H1 (cell line): ENCODE results near the gene RAVER2. TPM values are rescaled to one million over a fixed set of nuclear protein-coding genes. Genes with fewer than 3 reads are reported as not detected.

Source experiments
- CTCF ChIA-PET: fragments of 300-600 bp; sonication (Branson Sonifier 250); formaldehyde crosslinking; loops from one replicate; lab custom pipeline; 2021; ENCODE audit not compliant: partially characterized antibody; lab: Charles Lee
- POLR2A ChIA-PET: fragments of 300-600 bp; sonication (Branson Sonifier 250); formaldehyde crosslinking; loops from one replicate; lab custom pipeline; 2021; ENCODE audit warnings: inconsistent platforms; ENCODE audit not compliant: partially characterized antibody; lab: Charles Lee
- DNase-seq, 2 experiments: peaks; one replicate each; pipeline versions ENCODE4 v3.0.0 to v3.0.0-alpha.2; 2010 to 2022; ENCODE audit warnings: low spot score in 2 of 2, low read depth in 1 of 2, mixed read lengths in 1 of 2
- FAIRE-seq: peaks from 2 replicates; lab custom pipeline; 2011; peaks lifted over from hg19 to GRCh38; lab: Jason Lieb, UNC
- H2AFZ ChIP-seq: 2 replicates; pipeline ENCODE4 v1.8.1; 2012; ENCODE audit warnings: low read length, inconsistent platforms
- H2AK5ac ChIP-seq: 2 replicates; pipeline ENCODE4 v1.6.1; 2013; ENCODE audit warnings: low read depth, low read length
- H2BK120ac ChIP-seq: replicated peaks from 2 replicates; pipeline ENCODE3; 2013; ENCODE audit warnings: low read depth, low read length, inconsistent platforms
- H2BK12ac ChIP-seq: 2 replicates; pipeline ENCODE4 v1.6.1; 2013; ENCODE audit warnings: low read depth, low read length
- H2BK15ac ChIP-seq: 2 replicates; pipeline ENCODE4 v1.6.1; 2013; ENCODE audit warnings: low read length
- H2BK20ac ChIP-seq: 2 replicates; pipeline ENCODE4 v1.6.1; 2013; ENCODE audit warnings: low read length
- H2BK5ac ChIP-seq: 2 replicates; pipeline ENCODE4 v1.6.1; 2013; ENCODE audit warnings: low read depth, low read length
- H3K14ac ChIP-seq: 2 replicates; pipeline ENCODE4 v1.6.1; 2013; ENCODE audit warnings: inconsistent platforms; ENCODE audit not compliant: insufficient read length
- H3K18ac ChIP-seq: 2 replicates; pipeline ENCODE4 v1.6.1; 2013; ENCODE audit warnings: low read length; ENCODE audit errors: extremely low read depth
- H3K23ac ChIP-seq: 2 replicates; pipeline ENCODE4 v1.6.1; 2013; ENCODE audit warnings: inconsistent platforms; ENCODE audit not compliant: insufficient read length
- H3K23me2 ChIP-seq: 2 replicates; pipeline ENCODE4 v1.6.1; 2013; ENCODE audit warnings: low read depth, low read length
- H3K27ac ChIP-seq: 2 replicates; pipeline ENCODE4 v1.6.1; 2011; ENCODE audit warnings: low read depth, low read length, inconsistent platforms
- H3K27me3 ChIP-seq, 4 experiments: replicated peaks in 1 of 4; 1 replicate in 1 of 4; 2 replicates in 3 of 4; pipeline versions ENCODE4 v1.6.1 to v1.8.1; 2011 to 2013; ENCODE audit warnings: low read length in 3 of 4, mild to moderate bottlenecking in 3 of 4, inconsistent platforms in 2 of 4, mixed read lengths in 2 of 4, moderate library complexity in 1 of 4; ENCODE audit not compliant: control insufficient read depth in 3 of 4, insufficient read depth in 3 of 4; ENCODE audit errors: extremely low read depth in 1 of 4
- H3K36me3 ChIP-seq, 4 experiments: 2 replicates each; pipeline versions ENCODE4 v1.6.1 to v1.8.1; 2011 to 2013; ENCODE audit warnings: mild to moderate bottlenecking in 4 of 4, low read length in 3 of 4, moderate library complexity in 2 of 4, control low read depth in 1 of 4, inconsistent platforms in 1 of 4; ENCODE audit not compliant: insufficient read depth in 4 of 4, control insufficient read depth in 2 of 4
- H3K4ac ChIP-seq: replicated peaks from 2 replicates; pipeline ENCODE3; 2013; ENCODE audit warnings: low read length, low read depth, mixed read lengths, inconsistent platforms; ENCODE audit not compliant: insufficient read length
- H3K4me1 ChIP-seq, 4 experiments: replicated peaks in 1 of 4; 1 replicate in 1 of 4; 2 replicates in 3 of 4; pipeline versions ENCODE4 v1.6.1 to v1.8.1; 2011 to 2013; ENCODE audit warnings: low read length in 3 of 4, inconsistent platforms in 2 of 4, mixed read lengths in 1 of 4; ENCODE audit not compliant: insufficient read depth in 4 of 4, control insufficient read depth in 3 of 4
- H3K4me2 ChIP-seq, 2 experiments: 2 replicates each; pipeline versions ENCODE4 v1.6.1 to v1.8.1; 2011 to 2013; ENCODE audit warnings: low read depth in 2 of 2, low read length in 2 of 2, control low read depth in 1 of 2, inconsistent platforms in 1 of 2, mild to moderate bottlenecking in 1 of 2; ENCODE audit not compliant: insufficient read depth in 1 of 2
- H3K4me3 ChIP-seq, 4 experiments: fragments of 200-600, 300-600 bp in 1 of 4; sonication (generic), shearing (Covaris generic), sonication (Bioruptor Twin) in 1 of 4; 2 replicates each; pipeline versions ENCODE4 v1.5.1 to v1.8.1; 2011 to 2016; ENCODE audit warnings: low read length in 4 of 4, low read depth in 3 of 4, control low read depth in 2 of 4, inconsistent platforms in 2 of 4, mild to moderate bottlenecking in 2 of 4, mixed read lengths in 1 of 4, moderate library complexity in 1 of 4; ENCODE audit not compliant: insufficient read depth in 2 of 4; ENCODE audit errors: extremely low read depth in 1 of 4
- H3K56ac ChIP-seq: replicated peaks from 2 replicates; pipeline ENCODE3; 2013; ENCODE audit warnings: low read depth, mild to moderate bottlenecking, mixed read lengths, low read length, inconsistent platforms; ENCODE audit not compliant: insufficient read length
- H3K79me1 ChIP-seq: 2 replicates; pipeline ENCODE4 v1.6.1; 2013; ENCODE audit warnings: low read depth, low read length, control low read depth
- H3K79me2 ChIP-seq, 2 experiments: 2 replicates each; pipeline versions ENCODE4 v1.6.1 to v1.8.1; 2012 to 2013; ENCODE audit warnings: low read length in 2 of 2, mild to moderate bottlenecking in 2 of 2, inconsistent platforms in 1 of 2; ENCODE audit not compliant: insufficient read depth in 2 of 2, control insufficient read depth in 1 of 2
- H3K9ac ChIP-seq, 4 experiments: replicated peaks in 1 of 4; 1 replicate in 1 of 4; 2 replicates in 3 of 4; pipeline versions ENCODE4 v1.6.1 to v1.8.1; 2011 to 2013; ENCODE audit warnings: low read depth in 3 of 4, low read length in 3 of 4, control low read depth in 2 of 4, mild to moderate bottlenecking in 2 of 4, moderate library complexity in 2 of 4, inconsistent platforms in 1 of 4; ENCODE audit errors: extremely low read depth in 1 of 4
- H3K9me3 ChIP-seq, 2 experiments: 2 replicates each; pipeline versions ENCODE4 v1.6.1 to v1.8.1; 2012 to 2013; ENCODE audit warnings: mild to moderate bottlenecking in 2 of 2, moderate library complexity in 2 of 2, control low read depth in 1 of 2, inconsistent platforms in 1 of 2, low read depth in 1 of 2, low read length in 1 of 2, mixed read lengths in 1 of 2; ENCODE audit not compliant: insufficient read depth in 2 of 2
- H4K20me1 ChIP-seq, 2 experiments: replicated peaks in 1 of 2; 2 replicates each; pipeline versions ENCODE3 to v1.8.1; 2011 to 2013; ENCODE audit warnings: inconsistent platforms in 2 of 2, low read length in 2 of 2, mild to moderate bottlenecking in 1 of 2; ENCODE audit not compliant: insufficient read depth in 2 of 2, control insufficient read depth in 1 of 2
- H4K5ac ChIP-seq: 2 replicates; pipeline ENCODE4 v1.6.1; 2013; ENCODE audit warnings: low read length, low read depth, mixed read lengths, inconsistent platforms; ENCODE audit not compliant: insufficient read length
- H4K8ac ChIP-seq: 2 replicates; pipeline ENCODE4 v1.8.0; 2013; ENCODE audit warnings: mild to moderate bottlenecking, moderate library complexity, low read length, inconsistent platforms; ENCODE audit not compliant: insufficient read depth; ENCODE audit errors: extremely low read depth
- H4K91ac ChIP-seq: replicated peaks from 2 replicates; pipeline ENCODE3; 2013; ENCODE audit warnings: low read length, mixed read lengths, inconsistent platforms; ENCODE audit not compliant: insufficient read length
- FOSL1 ChIP-seq: IDR thresholded peaks from 2 replicates; pipeline ENCODE4 v1.6.1; 2011; ENCODE audit warnings: mild to moderate bottlenecking, low read depth, low read length, moderate library complexity; ENCODE audit not compliant: insufficient read depth
- JUN ChIP-seq: IDR thresholded peaks from 2 replicates; pipeline ENCODE4 v1.6.1; 2011; ENCODE audit warnings: low read depth, mild to moderate bottlenecking, improper control_type of control experiment, low read length
- KDM4A ChIP-seq: IDR thresholded peaks from one replicate; pipeline ENCODE4 v1.7.1; 2012; ENCODE audit warnings: low read depth, mild to moderate bottlenecking, moderate library complexity, low read length, inconsistent platforms; ENCODE audit not compliant: severe bottlenecking
- MAFK ChIP-seq: IDR thresholded peaks from 2 replicates; pipeline ENCODE4 v1.6.1; 2012; ENCODE audit warnings: low read depth, mild to moderate bottlenecking, improper control_type of control experiment, low read length
- NRF1 ChIP-seq: IDR thresholded peaks from 2 replicates; pipeline ENCODE4 v1.6.1; 2011; ENCODE audit warnings: mild to moderate bottlenecking, low read depth, low read length, improper control_type of control experiment
- PHF8 ChIP-seq: fragments of 200-600 bp; sonication (generic); conservative IDR thresholded peaks from 2 replicates; pipeline ENCODE4 v1.7.1; 2012; ENCODE audit warnings: low read depth, mild to moderate bottlenecking, inconsistent platforms, low read length, moderate library complexity
- POLR2A ChIP-seq, 2 experiments: IDR thresholded peaks; 1 replicate in 1 of 2; 2 replicates in 1 of 2; pipeline ENCODE4 v1.6.1; 2011; ENCODE audit warnings: low read depth in 2 of 2, low read length in 2 of 2, mild to moderate bottlenecking in 2 of 2; ENCODE audit errors: control extremely low read depth in 1 of 2
- SP1 ChIP-seq: IDR thresholded peaks from 2 replicates; pipeline ENCODE4 v1.6.1; 2011; ENCODE audit warnings: low read depth, low read length
- TAF1 ChIP-seq: IDR thresholded peaks from 2 replicates; pipeline ENCODE4 v1.6.1; 2011; ENCODE audit warnings: mild to moderate bottlenecking, low read depth, low read length
- WGBS, 2 experiments: shearing (Covaris generic) in 1 of 2; methylation state at CpG; one replicate each; pipeline versions ENCODE4 v1.1.6 to v1.1.7; 2013 to 2015; ENCODE audit warnings: low lambda C conversion rate in 2 of 2, mixed read lengths in 2 of 2, inconsistent platforms in 1 of 2, low coverage in 1 of 2, missing lambda C conversion rate in 1 of 2; ENCODE audit not compliant: insufficient replicate concordance in 2 of 2, insufficient coverage in 1 of 2, insufficient read length in 1 of 2; ENCODE audit errors: extremely low coverage in 1 of 2, missing lambda C conversion rate in 1 of 2; 5-methylcytosine and 5-hydroxymethylcytosine counted together
- polyA plus RNA-seq, 7 experiments: library from polyadenylated mRNA; depleted of rRNA in 3 of 7; stranded (reverse) in 5 of 7; unstranded in 2 of 7; fragments of >200 nt in 5 of 7; fragments of 200-250 nt in 2 of 7; gene quantifications; 1 replicate in 5 of 7; 2 replicates in 1 of 7; 4 replicates in 1 of 7; pipeline versions ENCODE4 v1.2.1 to v1.2.3, GENCODE V29; 2011 to 2013; ENCODE audit warnings: missing spikeins in 2 of 7, mixed read lengths in 2 of 7
- total RNA-seq: library from RNA; stranded (reverse); fragmentation: NEBNext Ultra II Directional; extraction: Animal tissue kit (Norgen Biotek cat#: 25700); gene quantifications from 2 replicates; pipeline ENCODE4 v1.2.1, GENCODE V29; 2021
- TF ChIP-seq, protein P1 (sequence below), 3 experiments: IDR thresholded peaks; 1 replicate in 2 of 3; 2 replicates in 1 of 3; pipeline versions ENCODE4 v1.5.1 to v1.6.1; 2011; ENCODE audit warnings: low read length in 3 of 3, mild to moderate bottlenecking in 3 of 3, inconsistent platforms in 2 of 3, low read depth in 1 of 3, moderate library complexity in 1 of 3; ENCODE audit not compliant: insufficient read depth in 1 of 3; ENCODE audit errors: control extremely low read depth in 1 of 3

RAVER2 gene
- total and polyA plus RNA-seq, 2 of the 8 experiments (the other 6 are each of a cell fraction or from before 2014, with no cell fraction given): 10.5 to 19.5 TPM

DNA sequence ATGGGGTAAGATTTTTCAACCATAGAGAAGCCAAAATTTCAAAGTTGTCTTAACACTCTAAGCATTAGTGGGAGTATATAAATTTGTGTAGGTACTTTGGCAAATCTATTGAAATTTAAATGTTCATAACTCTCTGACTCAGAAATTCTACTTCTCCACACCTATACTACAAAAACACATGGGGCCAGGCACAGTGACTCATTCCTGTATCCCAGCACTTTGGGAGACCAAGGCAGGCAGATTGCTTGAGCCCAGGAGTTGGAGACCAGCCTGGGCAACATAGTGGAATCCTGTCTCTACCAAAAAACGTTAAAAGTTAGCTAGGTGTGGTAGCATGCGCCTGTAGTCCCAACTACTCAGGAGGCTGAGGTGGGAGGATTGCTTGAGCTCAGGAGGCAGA lies 41.3 kb upstream of the RAVER2 start:
- WGBS, 2 experiments: 86% methylated on average over 2 of the region's 2 CpGs; no CpG with 5 or more reads in 1 of the 2 experiments
- no peak for FAIRE-seq
- CTCF ChIA-PET: interaction anchor here (0.7 kb wide), 1 partner anchor 289 kb away, joined by 3 read pairs; no protein-coding TSS in a partner anchor

More for the DNA sequence above, 41.3 kb upstream of the RAVER2 start:
- TF ChIP-seq SP1: no peak
- TF ChIP-seq, protein P1, sequence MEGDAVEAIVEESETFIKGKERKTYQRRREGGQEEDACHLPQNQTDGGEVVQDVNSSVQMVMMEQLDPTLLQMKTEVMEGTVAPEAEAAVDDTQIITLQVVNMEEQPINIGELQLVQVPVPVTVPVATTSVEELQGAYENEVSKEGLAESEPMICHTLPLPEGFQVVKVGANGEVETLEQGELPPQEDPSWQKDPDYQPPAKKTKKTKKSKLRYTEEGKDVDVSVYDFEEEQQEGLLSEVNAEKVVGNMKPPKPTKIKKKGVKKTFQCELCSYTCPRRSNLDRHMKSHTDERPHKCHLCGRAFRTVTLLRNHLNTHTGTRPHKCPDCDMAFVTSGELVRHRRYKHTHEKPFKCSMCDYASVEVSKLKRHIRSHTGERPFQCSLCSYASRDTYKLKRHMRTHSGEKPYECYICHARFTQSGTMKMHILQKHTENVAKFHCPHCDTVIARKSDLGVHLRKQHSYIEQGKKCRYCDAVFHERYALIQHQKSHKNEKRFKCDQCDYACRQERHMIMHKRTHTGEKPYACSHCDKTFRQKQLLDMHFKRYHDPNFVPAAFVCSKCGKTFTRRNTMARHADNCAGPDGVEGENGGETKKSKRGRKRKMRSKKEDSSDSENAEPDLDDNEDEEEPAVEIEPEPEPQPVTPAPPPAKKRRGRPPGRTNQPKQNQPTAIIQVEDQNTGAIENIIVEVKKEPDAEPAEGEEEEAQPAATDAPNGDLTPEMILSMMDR (IDR thresholded peaks at IDR 0.05; ENCODE audit: control extremely low read depth in 1 of 3, insufficient read depth in 1 of 3, low read depth in 1 of 3, low read length in 3 of 3): no peak
- no peak for TF ChIP-seq NRF1
- TF ChIP-seq TAF1: no peak
- TF ChIP-seq POLR2A (IDR thresholded peaks at IDR 0.05; ENCODE audit: control extremely low read depth in 1 of 2, low read depth in 2 of 2, low read length in 2 of 2): no peak
- no peak for TF ChIP-seq JUN
- TF ChIP-seq KDM4A: no peak
- no peak for TF ChIP-seq FOSL1
- no peak for TF ChIP-seq MAFK
- TF ChIP-seq PHF8: no peak
- Histone ChIP-seq H4K91ac (no peak overlapping the region), H3K23ac (no peak overlapping the region), H3K9me3 (no peaks in the 10 kb centered on the region), H3K4ac (no peak overlapping the region), H3K18ac (no peak overlapping the region), H3K36me3 (no peaks in the 10 kb centered on the region), H3K27me3 (no peaks in the 10 kb centered on the region; a peak in 1 of 7 replicates), H3K23me2 (no peaks in the 10 kb centered on the region), H2AK5ac (no peak overlapping the region), H3K56ac (no peak overlapping the region), H4K5ac (no peak overlapping the region), H4K8ac (no peak overlapping the region), H4K20me1 (no peaks in the 10 kb centered on the region), H3K4me3 (no peak overlapping the region), H3K9ac (no peak overlapping the region), H3K4me2 (no peak overlapping the region), H2BK15ac (no peak overlapping the region), H2AFZ (no peak overlapping the region), H3K79me1 (no peaks in the 10 kb centered on the region), H3K14ac (no peak overlapping the region), H3K27ac (no peak overlapping the region), H2BK20ac (no peak overlapping the region), H2BK120ac (no peak overlapping the region), H3K4me1 (peaks cover 0 to 6% (median 4%) of the 10 kb centered on the region in 4 experiments; a peak in 4 of 7 replicates), H3K79me2 (no peaks in the 10 kb centered on the region), H2BK12ac (no peak overlapping the region), H2BK5ac (no peak overlapping the region)
- POLR2A ChIA-PET: no interaction called here
- no peak for DNase-seq
